Panc1 (cell line): ENCODE results near the gene RPS6KA3.

Experiments used
- CTCF ChIP-seq: fragments of 450-650 bp; IDR thresholded peaks from 2 replicates; pipeline ENCODE4 v1.5.1; 2017; ENCODE audit warnings: mild to moderate bottlenecking
- REST ChIP-seq, 2 experiments: IDR thresholded peaks; 2 replicates each; pipeline ENCODE4 v1.6.1; 2011 to 2012; ENCODE audit warnings: low read depth in 2 of 2, control low read depth in 1 of 2, low read length in 1 of 2, mild to moderate bottlenecking in 1 of 2, moderate library complexity in 1 of 2; ENCODE audit not compliant: insufficient read depth in 1 of 2

DNA sequence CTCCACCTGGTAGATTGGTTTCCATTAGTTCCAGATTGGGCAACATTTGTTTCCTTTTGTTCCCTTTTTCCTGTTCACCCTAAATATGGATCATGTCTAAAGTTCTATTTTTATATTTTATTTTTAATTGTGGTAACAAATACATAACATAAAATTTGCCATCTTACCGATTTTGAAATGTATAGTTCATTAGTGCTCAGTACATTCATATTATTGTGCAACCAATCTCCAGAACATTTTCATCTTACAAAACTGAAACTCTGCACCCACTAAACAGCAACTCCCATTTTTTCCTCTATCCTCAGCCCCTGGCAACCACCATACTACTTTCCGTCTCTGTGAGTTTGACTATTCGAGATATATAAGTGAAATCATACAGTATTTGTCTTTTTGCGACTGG, 14.2 kb upstream of the RPS6KA3 start:
- TF ChIP-seq CTCF (no peak), REST (IDR thresholded peaks at IDR 0.05; ENCODE audit: insufficient read depth in 1 of 2, low read depth in 2 of 2, low read length in 1 of 2) (no peak)
